ENCODE data around the gene ARL6.

The ARL6 gene

DNA sequence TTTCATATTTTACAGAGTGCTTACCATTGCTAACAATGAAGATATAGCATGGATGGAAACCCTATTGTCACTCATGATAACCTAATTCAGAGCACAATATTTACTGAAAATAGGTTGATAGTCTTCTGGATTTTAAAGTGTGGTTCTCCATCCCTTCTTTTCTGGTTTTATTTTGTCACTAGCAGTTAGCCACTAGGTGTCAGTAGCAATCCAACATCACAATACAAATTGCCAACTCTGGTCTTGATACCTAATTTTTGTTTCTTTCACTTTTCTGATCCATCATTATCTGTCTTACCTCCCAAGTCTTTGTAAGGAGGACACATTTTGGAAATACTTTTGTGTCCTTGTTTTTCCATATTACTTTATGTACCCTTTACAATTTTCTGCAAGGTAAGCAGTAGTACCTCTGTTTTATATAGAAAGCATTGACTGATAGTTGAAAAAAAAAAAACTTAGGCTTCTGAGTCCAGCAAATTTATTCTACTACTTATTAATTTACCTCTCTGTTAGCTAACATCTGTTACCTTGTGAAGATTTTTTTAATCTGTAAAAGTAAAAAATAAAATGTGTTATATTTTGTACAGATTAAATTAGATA lies 29.0 kb downstream of the ARL6 start:
- peak; percentile 73 to 78 for DNase-seq (ENCODE audit: low read depth in 2 of 2)
- TF ChIP-seq, protein P1, sequence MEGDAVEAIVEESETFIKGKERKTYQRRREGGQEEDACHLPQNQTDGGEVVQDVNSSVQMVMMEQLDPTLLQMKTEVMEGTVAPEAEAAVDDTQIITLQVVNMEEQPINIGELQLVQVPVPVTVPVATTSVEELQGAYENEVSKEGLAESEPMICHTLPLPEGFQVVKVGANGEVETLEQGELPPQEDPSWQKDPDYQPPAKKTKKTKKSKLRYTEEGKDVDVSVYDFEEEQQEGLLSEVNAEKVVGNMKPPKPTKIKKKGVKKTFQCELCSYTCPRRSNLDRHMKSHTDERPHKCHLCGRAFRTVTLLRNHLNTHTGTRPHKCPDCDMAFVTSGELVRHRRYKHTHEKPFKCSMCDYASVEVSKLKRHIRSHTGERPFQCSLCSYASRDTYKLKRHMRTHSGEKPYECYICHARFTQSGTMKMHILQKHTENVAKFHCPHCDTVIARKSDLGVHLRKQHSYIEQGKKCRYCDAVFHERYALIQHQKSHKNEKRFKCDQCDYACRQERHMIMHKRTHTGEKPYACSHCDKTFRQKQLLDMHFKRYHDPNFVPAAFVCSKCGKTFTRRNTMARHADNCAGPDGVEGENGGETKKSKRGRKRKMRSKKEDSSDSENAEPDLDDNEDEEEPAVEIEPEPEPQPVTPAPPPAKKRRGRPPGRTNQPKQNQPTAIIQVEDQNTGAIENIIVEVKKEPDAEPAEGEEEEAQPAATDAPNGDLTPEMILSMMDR (IDR thresholded peaks at IDR 0.05; ENCODE audit: low read depth, low read length), result peak; percentile 58
- no peak overlapping the region for H3K4me3 ChIP-seq (replicated peaks in 1 of 2; ENCODE audit: low read depth in 2 of 2, low read length in 2 of 2)

DNA sequence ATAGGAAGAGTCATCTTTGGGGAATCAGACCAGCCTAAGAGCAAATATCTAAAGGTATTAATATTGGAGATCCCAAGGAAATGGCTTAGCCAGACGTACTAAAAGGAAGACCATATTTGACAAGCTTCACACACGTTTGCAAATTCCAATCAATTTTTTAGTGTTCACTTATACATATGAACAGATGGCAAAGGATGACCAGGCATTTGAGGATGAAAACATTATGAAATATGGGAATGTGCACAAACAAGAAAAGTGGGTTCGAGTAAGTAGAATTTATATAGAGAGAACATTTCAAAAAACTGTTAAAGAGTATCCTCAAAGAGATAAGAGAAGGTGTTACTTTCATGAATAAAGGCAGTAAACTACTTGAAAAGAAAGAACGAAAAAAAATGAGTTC lies 31.4 kb downstream of the ARL6 start:
- H3K4me3 ChIP-seq (replicated peaks in 1 of 2; ENCODE audit: low read depth in 2 of 2, low read length in 2 of 2), result no peak overlapping the region
- DNase-seq (ENCODE audit: low read depth in 2 of 2), result no peak
- TF ChIP-seq, protein P1 (IDR thresholded peaks at IDR 0.05; ENCODE audit: low read depth, low read length), result no peak

DNA sequence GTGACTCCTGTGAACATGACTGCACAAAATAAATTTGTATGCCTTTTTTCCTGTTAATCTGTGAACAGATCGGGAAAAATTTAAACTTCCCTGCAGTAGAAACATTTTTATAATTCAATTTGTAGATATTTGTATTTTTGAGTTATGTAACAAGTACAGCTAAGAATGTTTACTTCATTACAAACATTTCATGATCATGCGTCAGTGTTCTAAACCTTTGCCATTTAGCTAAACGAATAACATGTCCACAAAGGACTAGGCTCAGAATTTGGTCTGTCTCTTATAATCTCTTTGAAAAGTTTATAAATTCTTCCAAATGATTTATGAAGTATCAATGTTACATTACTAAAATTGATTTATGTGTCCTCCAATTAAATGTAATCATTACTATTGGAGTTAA lies 39.9 kb downstream of the ARL6 start:
- H3K4me3 ChIP-seq (replicated peaks in 1 of 2; ENCODE audit: low read depth in 2 of 2, low read length in 2 of 2), result no peak overlapping the region
- TF ChIP-seq, protein P1 (IDR thresholded peaks at IDR 0.05; ENCODE audit: low read depth, low read length), result no peak
- no peak for DNase-seq (ENCODE audit: low read depth in 2 of 2)

DNA sequence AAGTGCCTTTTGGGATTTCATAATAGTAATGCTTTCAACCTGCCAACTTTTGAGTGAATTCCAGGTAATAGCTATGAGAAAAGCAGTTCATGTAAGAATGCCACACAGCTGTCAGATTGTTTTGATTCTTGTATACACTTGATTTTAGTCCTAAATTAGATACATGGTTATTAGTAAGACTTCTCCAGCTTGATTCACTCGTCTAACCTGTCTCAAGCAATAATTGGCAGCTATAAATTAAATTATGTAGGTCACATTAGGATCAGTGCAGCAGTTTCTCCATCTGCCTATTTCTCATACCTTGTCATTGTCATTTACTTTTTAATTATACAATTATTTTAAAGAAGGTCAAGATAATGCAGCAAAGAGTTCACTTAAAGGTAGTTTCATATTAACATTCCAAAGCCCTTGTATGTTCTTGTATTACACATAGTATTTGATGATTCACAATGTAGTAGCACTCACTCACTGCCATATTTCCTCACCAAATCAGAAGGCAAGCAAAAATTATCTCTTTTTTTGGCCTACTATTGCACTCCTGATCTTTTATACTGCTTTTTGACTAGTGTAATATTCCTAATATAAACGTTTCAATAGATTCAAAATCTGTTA lies 46.3 kb downstream of the ARL6 start:
- no peak overlapping the region for H3K4me3 ChIP-seq (replicated peaks in 1 of 2; ENCODE audit: low read depth in 2 of 2, low read length in 2 of 2)
- TF ChIP-seq, protein P1 (IDR thresholded peaks at IDR 0.05; ENCODE audit: low read depth, low read length), result no peak
- DNase-seq (ENCODE audit: low read depth in 2 of 2), result peak in 1 of 2 donors; percentile 49

DNA sequence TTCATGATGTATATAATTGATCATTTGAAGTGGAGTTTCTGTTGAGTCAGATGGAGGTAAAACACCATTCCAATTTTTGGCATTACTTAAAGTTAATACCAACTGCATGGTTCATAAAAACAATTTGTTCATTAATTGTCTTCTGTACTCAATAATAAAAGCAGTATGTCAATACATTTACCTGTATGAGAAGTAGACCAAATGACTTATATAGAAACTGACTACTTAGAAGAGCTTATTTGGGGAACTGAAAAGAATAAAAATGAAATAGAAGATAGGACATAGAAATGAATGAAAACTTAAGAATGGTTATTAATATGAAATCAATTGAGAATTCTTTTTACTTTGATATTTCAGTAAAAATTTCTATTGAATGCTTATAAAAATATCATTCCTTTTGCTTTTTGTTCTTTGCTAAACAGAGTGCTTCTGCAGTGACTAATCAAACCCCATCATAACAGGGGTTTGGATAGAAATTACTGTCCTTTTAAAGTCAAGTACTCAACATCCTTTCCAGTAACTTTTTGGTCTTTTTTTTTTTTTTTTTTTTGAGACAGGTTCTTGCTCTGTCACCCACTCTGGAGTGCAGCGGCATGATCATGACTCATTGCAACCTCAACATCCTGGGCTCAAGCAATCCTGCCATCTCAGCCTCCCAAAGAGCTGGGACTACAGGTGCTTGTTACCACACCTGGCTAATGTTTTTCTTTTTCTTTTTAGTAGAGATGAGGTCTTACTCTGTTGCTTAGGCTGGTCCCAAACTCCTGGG lies 50.8 kb downstream of the ARL6 start:
- DNase-seq (ENCODE audit: low read depth in 2 of 2), result peak in 1 of 2 donors; percentile 36
- no peak overlapping the region for H3K4me3 ChIP-seq (replicated peaks in 1 of 2; ENCODE audit: low read depth in 2 of 2, low read length in 2 of 2)
- TF ChIP-seq, protein P1 (IDR thresholded peaks at IDR 0.05; ENCODE audit: low read depth, low read length), result no peak

DNA sequence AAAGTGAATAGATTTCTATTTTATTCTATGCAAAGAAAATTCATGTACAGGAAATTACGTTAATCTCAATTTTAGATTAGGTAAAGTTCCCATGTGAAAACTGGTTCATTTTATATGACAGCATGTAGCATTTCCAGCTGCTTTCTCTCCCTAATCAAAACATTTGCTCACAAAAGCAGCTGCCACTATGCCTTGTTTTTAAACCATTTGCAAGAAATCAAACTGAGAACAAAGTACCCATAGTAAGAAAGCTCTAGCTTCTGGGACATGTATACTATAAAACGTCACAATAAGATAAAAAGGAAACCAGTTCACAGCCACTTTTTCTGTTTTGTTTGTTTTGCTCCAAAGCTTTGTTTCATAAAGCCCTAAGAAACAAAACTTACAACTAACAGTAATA lies 52.3 kb downstream of the ARL6 start:
- DNase-seq (ENCODE audit: low read depth in 2 of 2), result no peak
- TF ChIP-seq, protein P1 (IDR thresholded peaks at IDR 0.05; ENCODE audit: low read depth, low read length), result no peak
- no peak overlapping the region for H3K4me3 ChIP-seq (replicated peaks in 1 of 2; ENCODE audit: low read depth in 2 of 2, low read length in 2 of 2)

All from cardiac fibroblast (primary cell).